Neural cell (in vitro differentiated cells): ENCODE results near the gene GMDS.

Source experiments
- EP300 ChIP-seq: fragments of 450-650 bp; conservative IDR thresholded peaks from 2 replicates; pipeline ENCODE4 v1.6.1; 2014; ENCODE audit warnings: antibody characterized with exemption, mild to moderate bottlenecking, moderate library complexity; ENCODE audit not compliant: poor library complexity, severe bottlenecking
- EZH2 ChIP-seq: fragments of 200-600, 300-800 bp; shearing (Covaris generic), sonication (generic); IDR thresholded peaks from 2 replicates; pipeline ENCODE4 v1.6.1; 2014; ENCODE audit warnings: antibody characterized with exemption, low read length, borderline replicate concordance, mild to moderate bottlenecking; ENCODE audit not compliant: insufficient read depth, poor library complexity, severe bottlenecking
- MXI1 ChIP-seq: fragments of 450-650 bp; conservative IDR thresholded peaks from 2 replicates; pipeline ENCODE4 v1.6.1; 2014; ENCODE audit warnings: antibody characterized with exemption, mild to moderate bottlenecking; ENCODE audit not compliant: poor library complexity, severe bottlenecking
- POLR2AphosphoS5 ChIP-seq: IDR thresholded peaks from 2 replicates; pipeline ENCODE4 v1.6.1; 2012
- SMC3 ChIP-seq: fragments of 450-650 bp; conservative IDR thresholded peaks from 2 replicates; pipeline ENCODE4 v1.6.1; 2014; ENCODE audit warnings: antibody characterized with exemption, mild to moderate bottlenecking, moderate library complexity; ENCODE audit not compliant: poor library complexity
- TF ChIP-seq, protein P1 (sequence below): fragments of 450-650 bp; IDR thresholded peaks from 2 replicates; pipeline ENCODE4 v1.5.1; 2014; ENCODE audit warnings: antibody characterized with exemption, mild to moderate bottlenecking, moderate library complexity; ENCODE audit not compliant: poor library complexity, severe bottlenecking

DNA sequence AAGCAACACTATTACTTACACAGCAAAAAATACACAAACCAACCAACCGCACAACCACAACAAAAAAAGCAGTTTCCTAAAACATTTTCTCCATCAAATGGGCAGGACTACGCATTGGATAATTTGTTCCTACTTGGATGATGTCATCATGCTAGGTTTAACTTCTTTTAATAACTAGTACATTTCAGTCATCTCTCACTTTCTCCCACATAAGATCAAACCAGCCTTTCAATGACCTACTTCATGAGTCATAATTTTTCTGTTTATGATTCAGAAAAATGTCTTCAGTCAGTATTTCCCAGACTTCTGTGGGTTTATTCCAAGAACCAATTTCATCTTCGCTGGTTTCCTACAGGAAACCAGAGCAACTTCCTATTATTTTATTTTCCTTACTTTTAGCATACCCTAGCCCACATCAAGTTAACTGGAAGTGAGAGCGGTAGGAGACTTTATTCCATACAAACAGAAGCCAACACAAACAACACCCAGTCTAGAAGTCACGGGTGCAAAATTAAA, 134.2 kb downstream of the GMDS start:
- TF ChIP-seq, protein P1, sequence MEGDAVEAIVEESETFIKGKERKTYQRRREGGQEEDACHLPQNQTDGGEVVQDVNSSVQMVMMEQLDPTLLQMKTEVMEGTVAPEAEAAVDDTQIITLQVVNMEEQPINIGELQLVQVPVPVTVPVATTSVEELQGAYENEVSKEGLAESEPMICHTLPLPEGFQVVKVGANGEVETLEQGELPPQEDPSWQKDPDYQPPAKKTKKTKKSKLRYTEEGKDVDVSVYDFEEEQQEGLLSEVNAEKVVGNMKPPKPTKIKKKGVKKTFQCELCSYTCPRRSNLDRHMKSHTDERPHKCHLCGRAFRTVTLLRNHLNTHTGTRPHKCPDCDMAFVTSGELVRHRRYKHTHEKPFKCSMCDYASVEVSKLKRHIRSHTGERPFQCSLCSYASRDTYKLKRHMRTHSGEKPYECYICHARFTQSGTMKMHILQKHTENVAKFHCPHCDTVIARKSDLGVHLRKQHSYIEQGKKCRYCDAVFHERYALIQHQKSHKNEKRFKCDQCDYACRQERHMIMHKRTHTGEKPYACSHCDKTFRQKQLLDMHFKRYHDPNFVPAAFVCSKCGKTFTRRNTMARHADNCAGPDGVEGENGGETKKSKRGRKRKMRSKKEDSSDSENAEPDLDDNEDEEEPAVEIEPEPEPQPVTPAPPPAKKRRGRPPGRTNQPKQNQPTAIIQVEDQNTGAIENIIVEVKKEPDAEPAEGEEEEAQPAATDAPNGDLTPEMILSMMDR, result no peak
- TF ChIP-seq POLR2AphosphoS5 (no peak), SMC3 (no peak), MXI1 (no peak), EZH2 (no peak), EP300 (no peak)
